Thyroid gland (tissue), 4 donors: ENCODE results near the gene APOL6.

Experiments used
- POLR2A ChIP-seq, 2 donors: fragments of 450-650 bp; IDR thresholded peaks; one replicate each; pipeline ENCODE4 v1.6.1; 2017; ENCODE audit warnings: antibody characterized with exemption in 2 of 2, mild to moderate bottlenecking in 2 of 2, moderate library complexity in 1 of 2
- TF ChIP-seq, protein P1 (sequence below), 6 experiments: fragments of 200-600 bp in 3 of 6; fragments of 450-650 bp in 3 of 6; sonication (generic) in 3 of 6; IDR thresholded peaks; one replicate each; pipeline ENCODE4 v1.5.1; 2016 to 2019; ENCODE audit warnings: antibody characterized with exemption in 6 of 6, mild to moderate bottlenecking in 2 of 6, inconsistent platforms in 1 of 6, moderate library complexity in 1 of 6

- TF ChIP-seq, protein P1, sequence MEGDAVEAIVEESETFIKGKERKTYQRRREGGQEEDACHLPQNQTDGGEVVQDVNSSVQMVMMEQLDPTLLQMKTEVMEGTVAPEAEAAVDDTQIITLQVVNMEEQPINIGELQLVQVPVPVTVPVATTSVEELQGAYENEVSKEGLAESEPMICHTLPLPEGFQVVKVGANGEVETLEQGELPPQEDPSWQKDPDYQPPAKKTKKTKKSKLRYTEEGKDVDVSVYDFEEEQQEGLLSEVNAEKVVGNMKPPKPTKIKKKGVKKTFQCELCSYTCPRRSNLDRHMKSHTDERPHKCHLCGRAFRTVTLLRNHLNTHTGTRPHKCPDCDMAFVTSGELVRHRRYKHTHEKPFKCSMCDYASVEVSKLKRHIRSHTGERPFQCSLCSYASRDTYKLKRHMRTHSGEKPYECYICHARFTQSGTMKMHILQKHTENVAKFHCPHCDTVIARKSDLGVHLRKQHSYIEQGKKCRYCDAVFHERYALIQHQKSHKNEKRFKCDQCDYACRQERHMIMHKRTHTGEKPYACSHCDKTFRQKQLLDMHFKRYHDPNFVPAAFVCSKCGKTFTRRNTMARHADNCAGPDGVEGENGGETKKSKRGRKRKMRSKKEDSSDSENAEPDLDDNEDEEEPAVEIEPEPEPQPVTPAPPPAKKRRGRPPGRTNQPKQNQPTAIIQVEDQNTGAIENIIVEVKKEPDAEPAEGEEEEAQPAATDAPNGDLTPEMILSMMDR (IDR thresholded peaks at IDR 0.05): no peak
- no peak for TF ChIP-seq POLR2A (IDR thresholded peaks at IDR 0.05)
Measured at GRCh38 chr22:35605851-35606481, 42.3 kb upstream of the APOL6 start.
